Anterior cingulate cortex (tissue), 58 donors: ENCODE measurements around the gene CCDC148.
"Not testable (repeated sequence)": the region's sequence is repeated elsewhere in the genome, so short reads cannot be mapped to it uniquely, and the experiment has no call there.

Source experiments
- DNase-seq, 58 donors: peaks; one replicate each; lab custom pipeline; 2025; lab: John Stamatoyannopoulos, UW

Gene CCDC148

DNA sequence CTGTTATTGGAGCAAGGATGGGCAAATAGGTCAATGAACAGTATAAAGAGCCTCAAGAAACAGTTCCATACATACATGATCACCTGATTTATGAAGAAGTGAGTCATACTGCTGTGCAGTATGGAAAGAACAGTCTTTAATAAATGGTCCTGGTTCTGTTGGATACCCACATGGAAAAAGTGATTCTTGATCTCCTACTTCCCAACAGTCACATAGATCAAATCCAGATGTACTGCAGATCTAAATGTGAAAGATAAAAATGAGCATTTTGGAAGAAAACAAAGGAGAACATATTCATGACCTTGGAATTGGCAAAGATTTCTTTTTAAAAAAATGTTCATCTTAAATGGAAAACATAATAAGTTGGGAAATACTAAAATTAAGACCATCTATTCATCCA lies 75.8 kb downstream of the CCDC148 start:
- DNase-seq = no peak

DNA sequence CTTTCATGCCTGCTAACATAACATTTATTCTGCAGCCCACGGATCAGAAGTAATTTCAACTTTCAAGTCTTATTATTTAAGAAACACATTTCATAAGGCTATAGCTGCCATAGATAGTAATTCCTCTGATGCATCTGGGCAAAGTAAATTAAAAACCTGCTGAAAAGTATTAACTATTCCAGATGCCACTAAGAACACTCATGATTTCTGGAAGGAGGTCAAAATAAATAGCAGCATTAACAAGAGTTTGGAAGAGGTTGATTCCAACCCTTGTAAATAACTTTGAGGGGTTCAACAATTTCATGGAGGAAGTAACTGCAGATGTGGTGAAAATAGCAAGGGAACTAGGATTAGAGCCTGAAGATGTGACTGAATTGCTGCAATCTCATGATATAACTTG lies 77.6 kb downstream of the CCDC148 start:
- no peak for DNase-seq

DNA sequence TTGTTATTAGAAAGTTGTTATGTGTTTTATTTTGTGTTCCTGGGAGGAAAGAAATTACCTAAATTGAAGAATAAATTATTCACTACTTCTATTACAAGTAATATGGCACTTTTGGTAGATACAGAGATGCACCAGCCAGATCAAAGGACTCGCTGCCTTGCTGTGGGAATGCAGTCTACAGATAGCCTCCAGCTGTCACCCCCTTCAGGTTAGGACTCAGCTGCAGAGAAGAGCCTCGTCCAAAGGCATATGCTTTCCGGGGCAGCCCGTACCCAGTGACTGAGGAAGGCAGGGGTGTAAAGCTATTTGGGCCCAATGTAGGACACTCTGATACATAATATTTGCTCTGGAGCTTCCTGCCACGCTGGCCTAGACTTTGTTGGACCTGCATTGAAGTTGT lies 90.2 kb downstream of the CCDC148 start:
- no peak for DNase-seq

DNA sequence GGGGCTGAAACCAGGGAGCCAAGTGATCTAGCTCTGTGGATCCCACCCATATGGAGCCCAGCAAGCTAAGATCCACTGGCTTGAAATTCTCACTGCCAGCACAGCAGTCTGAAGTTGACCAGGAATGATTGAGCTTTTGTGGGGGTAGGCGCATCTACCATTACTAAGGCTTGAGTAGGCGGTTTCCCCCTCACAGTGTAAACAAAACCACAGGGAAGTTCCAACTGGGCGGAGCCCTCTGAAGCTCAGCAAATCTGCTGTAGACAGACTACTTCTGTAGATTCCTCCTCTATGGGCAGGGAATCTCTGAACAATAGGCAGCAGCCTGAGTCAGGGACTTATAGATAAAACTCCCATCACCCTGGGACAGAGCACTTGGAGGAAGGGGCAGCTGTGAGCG lies 96.7 kb downstream of the CCDC148 start:
- DNase-seq = no peak

DNA sequence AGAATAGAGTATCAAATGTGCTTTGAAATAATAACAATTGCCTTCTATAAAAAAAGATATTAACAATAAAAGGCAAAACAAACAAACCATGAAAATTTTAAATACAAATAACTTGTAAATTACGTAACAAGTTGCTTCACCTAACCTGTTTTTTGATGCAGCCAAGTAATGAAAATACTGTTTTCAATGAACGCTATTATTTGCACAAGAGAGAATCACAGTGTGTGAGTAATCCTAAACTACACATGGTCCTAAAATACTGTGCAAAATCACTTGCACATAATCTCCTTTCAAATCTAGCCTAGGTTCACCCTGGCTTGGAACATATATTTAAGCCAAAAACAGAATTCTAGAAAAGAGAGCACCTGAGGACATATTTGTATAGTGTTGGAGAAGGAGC lies 98.9 kb downstream of the CCDC148 start:
- DNase-seq = no peak

DNA sequence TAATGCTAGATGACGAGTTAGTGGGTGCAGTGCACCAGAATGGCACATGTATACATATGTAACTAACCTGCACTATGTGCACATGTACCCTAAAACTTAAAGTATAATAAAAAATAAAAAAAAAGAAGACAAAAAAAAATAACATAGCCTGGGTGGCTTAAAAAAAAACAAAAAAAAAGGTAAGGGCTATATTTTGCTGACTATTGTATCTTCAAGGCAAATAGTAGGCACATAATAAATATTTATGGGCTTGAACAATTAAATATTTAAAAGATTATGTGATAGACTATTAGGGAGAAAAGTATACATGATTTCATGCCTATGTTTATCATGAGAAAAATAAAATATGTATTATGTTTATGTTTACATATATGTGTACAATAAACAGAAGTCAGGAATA lies 99.4 kb downstream of the CCDC148 start:
- no peak for DNase-seq

DNA sequence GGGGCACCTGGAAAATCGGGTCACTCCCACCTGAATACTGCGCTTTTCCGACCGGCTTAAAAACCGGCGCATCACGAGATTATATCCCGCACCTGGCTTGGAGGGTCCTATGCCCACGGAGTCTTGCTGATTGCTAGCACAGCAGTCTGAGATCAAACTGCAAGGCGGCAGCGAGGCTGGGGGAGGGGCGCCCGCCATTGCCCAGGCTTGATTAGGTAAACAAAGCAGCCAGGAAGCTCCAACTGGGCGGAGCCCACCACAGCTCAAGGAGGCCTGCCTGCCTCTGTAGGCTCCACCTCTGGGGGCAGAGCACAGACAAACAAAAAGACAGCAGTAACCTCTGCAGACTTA lies 105.1 kb downstream of the CCDC148 start:
- DNase-seq = not testable (repeated sequence)

DNA sequence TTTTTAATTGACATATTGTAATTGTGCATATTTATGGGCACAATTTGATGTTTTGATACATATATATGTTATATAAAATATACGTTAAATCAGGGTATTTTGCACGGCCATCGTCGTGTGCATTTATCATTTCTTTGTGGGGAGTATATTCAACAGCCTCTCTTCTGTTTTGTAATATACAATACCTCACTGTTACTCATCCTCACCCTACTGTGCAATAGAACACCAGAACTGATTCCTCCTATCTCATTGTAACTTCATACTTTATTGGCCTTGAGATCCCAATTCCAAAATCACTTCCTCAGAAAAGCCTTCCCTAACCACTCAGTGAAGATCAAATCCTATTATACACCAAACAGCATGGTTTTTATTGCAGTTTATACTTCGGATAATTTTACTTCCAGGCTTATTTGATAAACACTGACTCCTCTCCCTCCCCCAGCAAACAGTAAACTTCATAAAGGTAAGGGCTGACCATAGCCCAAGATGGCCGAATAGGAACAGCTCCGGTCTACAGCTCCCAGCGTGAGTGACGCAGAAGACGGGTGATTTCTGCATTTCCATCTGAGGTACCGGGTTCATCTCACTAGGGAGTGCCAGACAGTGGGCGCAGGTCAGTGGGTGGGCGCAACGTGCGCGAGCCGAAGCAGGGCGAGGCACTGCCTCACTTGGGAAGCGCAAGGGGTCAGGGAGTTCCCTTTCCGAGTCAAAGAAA lies 105.6 kb downstream of the CCDC148 start:
- not testable (repeated sequence) for DNase-seq

DNA sequence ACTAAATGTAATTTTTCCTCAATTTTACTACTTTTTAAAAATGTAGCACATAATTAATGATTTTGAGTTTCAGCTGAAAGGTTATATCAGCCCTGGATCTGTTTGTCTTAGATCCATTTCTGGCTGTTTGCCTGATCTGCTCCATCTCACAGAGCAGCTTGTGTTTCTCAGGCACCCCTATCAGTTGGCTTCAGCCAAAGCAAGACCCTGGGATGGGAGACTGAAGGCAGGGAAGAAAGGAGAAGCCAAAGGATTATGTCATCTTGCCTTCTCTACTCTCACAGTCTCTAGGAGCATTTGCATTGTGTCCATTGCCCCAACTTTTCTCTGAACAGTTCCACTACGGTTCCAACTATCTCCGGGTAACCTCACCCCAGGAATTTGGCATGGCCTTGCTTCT lies 110.5 kb downstream of the CCDC148 start:
- no peak for DNase-seq

DNA sequence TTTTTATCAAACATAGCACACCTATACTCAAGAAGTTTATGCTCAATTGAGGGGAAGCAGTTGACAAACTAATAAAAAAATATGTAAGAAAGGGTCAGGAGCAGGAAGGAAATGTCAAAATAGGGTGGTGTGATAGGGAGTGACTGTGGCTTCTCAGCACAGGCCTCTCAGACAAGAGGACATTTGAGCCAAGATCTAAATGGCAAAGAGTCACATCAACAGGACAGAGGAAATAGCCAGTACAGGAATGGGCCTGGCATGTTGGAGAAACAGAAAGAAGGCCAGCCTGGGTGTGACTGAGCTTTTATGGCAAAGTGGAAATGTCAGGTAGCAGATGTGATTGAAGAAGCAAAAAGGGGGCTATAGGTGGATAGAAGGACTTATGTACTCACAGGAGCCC lies 117.0 kb downstream of the CCDC148 start:
- DNase-seq = no peak

DNA sequence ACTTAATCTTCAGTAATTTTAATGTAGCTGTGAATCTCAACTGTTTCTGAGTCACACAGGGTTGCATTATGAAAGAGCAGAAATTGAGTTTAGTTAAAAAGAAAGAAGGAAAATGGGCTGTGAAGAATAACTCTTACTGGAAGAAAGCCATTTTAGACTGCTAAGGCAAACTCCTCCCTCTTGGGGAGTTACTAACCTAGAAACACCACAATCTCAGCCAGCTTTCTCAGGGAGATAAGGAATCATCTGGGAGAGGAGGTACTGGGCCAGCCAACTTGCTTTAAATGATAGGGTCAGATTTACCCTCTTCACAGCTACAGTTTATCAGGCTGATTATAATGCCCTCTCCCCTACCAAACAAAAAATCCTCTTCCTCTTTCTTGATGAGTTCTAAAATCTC lies 119.5 kb downstream of the CCDC148 start:
- DNase-seq = no peak

DNA sequence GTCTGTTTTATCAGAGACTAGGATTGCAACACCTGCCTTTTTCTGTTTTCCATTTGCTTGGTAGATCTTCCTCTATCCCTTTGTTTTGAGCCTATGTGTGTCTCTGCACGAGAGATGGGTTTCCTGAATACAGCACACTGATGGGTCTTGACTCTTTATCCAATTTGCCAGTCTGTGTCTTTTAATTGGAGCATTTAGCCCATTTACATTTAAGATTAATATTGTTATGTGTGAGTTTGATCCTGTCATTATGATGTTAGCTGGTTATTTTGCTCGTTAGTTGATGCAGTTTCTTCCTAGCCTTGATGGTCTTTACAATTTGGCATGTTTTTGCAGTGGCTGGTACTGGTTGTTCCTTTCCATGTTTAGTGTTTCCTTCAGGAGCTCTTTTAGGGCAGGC lies 124.8 kb downstream of the CCDC148 start:
- DNase-seq = not testable (repeated sequence)

DNA sequence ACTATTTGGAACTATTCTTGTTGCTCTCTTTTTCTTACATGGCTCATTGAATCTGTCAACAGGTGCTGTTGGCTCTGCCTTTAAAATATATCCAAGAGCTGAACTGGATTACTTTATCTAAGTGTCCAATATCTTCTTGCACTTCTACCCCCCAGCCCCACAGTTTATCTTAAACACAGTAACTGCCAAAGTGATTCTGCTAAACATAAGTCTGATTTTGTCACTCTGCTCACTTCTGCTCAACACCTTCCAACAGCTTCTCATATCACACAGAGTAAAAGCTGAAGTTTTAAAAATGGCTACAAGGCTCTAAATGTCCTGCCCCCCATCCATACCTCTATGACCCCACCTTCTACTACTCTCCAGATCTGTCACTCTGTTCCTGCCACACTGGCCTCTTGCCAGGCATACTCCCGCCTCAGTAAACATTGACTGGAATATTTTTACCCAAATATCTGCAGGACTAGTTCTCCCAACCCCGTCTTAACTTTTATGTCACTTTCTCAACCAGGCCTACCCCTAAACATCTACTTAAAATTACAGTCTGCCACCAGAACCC lies 130.7 kb downstream of the CCDC148 start:
- DNase-seq = no peak

DNA sequence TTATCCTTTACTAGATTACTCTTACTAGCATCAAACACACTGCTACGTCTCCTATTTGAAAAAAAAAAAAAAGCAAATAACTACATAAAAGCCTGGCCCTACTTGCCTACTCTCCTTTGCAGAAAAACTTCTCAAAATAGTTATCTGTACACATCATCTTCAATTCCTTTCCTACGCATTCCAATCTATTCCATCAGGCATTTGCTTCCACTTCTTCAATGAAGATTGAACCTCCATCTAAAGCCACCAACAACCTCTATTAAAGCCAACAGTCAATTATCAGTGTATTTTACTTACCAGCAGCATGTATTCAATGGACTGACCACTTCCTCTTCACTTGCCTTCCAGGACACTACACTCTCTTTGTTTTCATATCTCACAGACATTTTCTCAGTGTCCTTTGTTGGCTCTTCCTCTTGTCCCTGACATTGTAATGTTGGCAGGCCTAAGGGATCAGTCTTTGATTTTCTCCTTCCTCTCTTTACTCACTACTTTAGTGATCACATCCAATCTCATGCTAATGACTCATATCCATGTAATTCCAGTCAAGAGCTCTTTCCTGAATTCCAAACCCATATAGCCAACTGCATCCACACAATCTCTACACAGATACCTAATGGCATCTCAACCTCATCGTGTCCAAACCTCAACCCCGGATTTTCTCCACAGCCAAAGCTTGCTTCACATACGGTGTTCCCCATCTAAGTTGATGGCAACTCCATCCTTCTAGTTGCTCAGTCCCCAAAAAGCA lies 131.3 kb downstream of the CCDC148 start:
- no peak for DNase-seq

DNA sequence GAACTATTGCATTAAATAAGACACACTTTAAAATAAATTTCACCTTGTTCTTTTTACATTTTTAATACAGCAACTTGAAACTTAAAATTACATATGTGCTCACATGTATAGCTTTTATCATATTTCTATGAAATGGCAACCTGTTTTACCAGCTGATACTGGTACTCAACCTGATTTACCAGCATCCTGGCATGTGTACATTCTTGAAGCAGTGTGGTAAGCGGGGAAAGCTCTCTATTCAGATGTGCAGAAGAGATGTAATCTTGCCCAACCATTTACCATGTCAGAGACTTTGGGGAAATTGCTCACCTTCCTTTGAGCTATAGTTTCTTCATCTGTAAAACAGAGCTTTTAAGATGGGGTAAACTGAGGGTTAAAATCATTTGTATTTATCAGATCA lies 133.2 kb downstream of the CCDC148 start:
- no peak for DNase-seq

DNA sequence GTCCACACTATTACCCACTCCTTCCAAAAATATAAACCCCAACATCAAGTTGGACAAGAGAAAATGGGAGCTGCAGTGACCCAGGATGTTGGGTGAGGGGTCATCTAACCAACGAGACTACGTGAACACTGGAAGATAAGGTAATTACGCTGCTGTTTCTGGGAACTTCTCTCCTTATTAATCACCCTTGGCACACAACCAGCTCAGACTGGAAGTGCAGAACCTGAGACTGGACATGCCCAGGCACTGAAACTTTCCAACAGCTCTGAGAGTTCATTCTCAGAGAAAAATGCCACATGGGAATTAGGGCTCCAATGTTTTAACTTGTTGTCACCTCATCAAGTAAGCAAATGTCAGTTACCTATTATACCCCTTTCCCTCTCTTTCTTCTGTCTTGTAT lies 135.3 kb downstream of the CCDC148 start:
- DNase-seq = no peak

DNA sequence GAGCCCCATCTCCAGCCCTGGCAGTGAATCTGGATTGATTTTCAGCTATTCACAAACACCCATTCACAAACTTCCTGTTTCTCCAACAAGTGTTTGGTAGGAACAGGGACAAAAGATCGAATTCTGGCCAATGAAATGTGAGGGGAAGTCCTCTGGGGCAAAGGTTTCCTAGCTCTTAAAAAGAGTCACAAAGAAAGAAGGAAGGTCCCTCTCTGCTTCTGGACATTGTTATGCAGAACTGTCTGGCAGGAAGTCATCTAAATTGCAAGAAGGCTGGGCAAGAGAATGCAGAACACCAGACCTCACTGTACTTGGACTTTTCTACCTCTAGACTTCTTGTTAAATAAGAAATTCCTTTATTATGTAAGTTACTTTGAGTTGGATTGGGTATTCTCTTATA lies 137.3 kb downstream of the CCDC148 start:
- DNase-seq = no peak

DNA sequence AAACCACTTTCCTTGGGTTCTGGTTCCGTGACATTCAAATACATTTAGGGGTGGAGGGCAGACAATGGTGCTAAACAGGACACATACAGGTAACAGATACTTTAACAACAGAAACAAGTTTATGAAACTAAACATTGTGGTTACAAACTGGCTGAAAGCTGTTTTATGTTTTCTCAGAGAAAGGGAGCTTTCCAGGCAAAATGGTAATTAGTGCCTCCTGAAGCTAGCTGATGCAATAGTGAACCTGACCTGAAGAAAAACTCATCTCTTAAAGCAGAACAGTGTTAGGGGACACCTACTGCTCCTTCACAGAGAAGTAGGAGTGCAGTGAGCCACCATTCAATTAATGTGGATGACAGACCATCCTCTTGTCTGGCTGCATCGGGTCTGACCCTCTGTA lies 138.9 kb downstream of the CCDC148 start:
- no peak for DNase-seq

DNA sequence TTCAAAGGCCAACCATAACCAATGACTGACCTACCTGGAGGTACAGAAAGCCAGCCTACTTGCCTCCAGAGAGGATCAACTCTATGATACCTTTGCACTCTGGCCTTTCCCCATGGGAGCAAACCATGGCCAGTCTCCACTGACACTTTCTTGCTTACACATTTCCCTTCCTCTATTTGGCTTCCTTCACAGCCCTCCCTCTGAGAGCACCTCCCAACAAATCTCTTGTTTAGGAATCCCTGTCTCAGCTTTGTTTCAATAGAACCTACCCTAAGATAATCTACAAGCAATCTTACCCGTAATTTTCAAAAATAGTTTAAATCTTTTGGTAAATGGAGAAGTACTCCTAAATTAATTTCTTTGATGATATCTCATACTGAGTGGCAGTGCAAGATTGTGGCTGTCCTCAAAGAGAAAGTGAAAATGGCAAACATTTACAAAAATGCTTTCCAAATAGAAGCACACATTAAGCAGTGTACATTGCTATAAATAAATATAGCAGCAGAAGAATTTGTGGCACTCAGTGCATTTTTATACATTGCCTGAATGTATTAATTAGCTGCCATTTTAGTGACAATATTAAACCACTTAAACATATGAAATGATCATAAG lies 140.6 kb downstream of the CCDC148 start:
- DNase-seq = no peak

DNA sequence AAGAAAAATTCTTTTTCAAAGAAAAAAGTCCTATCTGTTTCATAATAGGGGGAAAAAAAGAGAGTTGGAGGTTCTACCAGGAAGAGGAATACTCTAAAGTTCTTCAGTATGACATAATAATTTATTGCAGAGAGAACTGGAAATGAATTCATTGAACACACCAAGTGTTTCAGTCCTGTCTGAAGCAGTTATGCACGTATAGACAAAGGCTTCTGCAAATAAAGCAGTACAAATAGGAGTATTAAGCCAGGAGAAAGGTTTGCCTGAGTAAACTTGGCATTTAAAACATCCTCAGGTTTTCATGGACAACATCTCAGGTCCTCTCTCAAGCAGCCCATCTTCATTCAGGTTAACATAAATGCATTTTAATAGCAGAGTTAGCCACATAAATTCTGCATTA lies 141.6 kb downstream of the CCDC148 start:
- DNase-seq = no peak

DNA sequence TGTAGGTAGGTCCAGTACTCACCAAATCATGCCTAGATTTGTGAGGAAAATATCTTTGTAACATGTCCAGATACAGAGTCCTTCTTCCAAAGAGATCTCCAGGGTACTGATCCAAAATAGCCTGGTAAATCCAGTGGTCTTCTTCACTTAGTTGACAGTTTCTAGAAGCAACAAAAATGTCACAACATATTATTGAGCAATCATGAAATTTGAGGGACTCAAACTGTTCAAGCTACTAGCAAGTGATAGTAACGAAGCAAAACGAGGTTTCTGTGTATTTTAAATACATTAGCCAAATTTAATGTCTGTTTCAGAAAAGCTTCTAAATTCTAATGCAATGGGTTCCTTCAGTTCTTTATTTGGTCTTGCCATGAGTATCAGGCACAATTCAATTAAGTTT lies 142.8 kb downstream of the CCDC148 start:
- DNase-seq = no peak

DNA sequence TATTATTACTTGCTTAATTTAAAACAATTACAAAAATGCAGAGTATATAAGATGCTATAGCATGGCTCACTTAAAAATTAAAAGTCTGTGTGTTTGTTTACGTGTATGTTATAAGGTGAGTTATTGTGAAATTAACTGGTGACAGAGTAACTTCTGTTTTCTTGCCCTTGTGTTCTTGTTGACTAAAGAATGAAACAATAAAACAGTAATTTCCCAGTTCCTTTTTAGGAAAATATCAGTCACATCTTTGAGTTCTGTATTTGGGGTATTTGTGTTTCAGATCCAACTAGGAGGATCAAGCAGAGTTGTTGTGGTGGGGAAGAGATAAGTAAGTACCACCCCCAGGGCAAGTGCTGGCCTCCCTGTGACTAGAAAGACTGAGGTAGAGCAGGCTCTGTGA lies 143.6 kb downstream of the CCDC148 start:
- DNase-seq = no peak
